Cardiac fibroblast (primary cell): ENCODE results near the gene HOXA2.

Experiments used
- DNase-seq, 2 donors: peaks; one replicate each; pipeline versions ENCODE4 v3.0.0 to v3.0.0-alpha.2; 2010; ENCODE audit warnings: low read depth in 2 of 2
- H3K4me3 ChIP-seq, 2 donors: replicated peaks in 1 of 2; 1 replicate in 1 of 2; 2 replicates in 1 of 2; pipeline ENCODE4 v1.5.1; 2011; ENCODE audit warnings: low read depth in 2 of 2, low read length in 2 of 2, mild to moderate bottlenecking in 2 of 2, moderate library complexity in 1 of 2
- TF ChIP-seq, protein P1 (sequence below): IDR thresholded peaks from one replicate; pipeline ENCODE4 v1.5.1; 2011; ENCODE audit warnings: low read depth, mild to moderate bottlenecking, low read length, inconsistent platforms

HOXA2 gene

DNA sequence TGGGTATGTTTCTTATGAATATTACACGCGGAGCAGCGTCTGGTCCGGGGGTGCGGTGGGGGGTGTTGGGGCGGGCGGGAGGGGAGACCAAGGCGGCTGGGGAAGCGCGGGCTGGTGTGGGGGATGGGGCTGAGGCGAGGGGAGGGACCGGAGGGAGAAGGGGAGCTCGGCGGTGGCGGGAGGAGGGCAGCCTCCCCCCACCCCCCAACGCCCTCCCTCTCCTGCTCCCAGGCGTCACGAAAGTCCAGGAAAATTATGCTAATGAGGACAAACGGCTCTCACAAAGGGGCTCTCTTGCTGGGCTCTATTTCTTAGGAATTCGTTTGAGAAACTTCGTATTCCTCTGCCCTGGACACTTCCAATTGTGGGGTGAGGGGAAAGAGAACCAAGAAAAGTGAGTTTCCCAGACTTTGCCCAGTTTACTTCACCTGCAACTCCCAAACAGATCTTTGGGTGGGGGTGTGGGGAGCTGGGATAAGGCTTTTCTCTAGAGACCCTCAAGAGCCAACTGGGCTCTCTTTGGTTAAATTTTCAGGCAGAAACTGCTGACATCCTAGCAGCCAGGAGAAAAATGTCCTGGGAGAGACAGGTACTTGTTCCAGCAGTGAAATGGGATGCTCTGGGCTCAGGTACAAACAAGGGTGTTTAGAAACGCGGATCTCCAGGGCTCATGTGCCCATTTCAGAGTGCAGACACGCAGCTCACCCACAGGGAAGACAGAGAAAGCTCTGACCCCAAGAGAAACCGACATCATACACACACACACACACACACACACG, 11.7 kb upstream of the HOXA2 start:
- TF ChIP-seq, protein P1, sequence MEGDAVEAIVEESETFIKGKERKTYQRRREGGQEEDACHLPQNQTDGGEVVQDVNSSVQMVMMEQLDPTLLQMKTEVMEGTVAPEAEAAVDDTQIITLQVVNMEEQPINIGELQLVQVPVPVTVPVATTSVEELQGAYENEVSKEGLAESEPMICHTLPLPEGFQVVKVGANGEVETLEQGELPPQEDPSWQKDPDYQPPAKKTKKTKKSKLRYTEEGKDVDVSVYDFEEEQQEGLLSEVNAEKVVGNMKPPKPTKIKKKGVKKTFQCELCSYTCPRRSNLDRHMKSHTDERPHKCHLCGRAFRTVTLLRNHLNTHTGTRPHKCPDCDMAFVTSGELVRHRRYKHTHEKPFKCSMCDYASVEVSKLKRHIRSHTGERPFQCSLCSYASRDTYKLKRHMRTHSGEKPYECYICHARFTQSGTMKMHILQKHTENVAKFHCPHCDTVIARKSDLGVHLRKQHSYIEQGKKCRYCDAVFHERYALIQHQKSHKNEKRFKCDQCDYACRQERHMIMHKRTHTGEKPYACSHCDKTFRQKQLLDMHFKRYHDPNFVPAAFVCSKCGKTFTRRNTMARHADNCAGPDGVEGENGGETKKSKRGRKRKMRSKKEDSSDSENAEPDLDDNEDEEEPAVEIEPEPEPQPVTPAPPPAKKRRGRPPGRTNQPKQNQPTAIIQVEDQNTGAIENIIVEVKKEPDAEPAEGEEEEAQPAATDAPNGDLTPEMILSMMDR: no peak
- H3K4me3 ChIP-seq: no peak overlapping the region
- DNase-seq: no peak

DNA sequence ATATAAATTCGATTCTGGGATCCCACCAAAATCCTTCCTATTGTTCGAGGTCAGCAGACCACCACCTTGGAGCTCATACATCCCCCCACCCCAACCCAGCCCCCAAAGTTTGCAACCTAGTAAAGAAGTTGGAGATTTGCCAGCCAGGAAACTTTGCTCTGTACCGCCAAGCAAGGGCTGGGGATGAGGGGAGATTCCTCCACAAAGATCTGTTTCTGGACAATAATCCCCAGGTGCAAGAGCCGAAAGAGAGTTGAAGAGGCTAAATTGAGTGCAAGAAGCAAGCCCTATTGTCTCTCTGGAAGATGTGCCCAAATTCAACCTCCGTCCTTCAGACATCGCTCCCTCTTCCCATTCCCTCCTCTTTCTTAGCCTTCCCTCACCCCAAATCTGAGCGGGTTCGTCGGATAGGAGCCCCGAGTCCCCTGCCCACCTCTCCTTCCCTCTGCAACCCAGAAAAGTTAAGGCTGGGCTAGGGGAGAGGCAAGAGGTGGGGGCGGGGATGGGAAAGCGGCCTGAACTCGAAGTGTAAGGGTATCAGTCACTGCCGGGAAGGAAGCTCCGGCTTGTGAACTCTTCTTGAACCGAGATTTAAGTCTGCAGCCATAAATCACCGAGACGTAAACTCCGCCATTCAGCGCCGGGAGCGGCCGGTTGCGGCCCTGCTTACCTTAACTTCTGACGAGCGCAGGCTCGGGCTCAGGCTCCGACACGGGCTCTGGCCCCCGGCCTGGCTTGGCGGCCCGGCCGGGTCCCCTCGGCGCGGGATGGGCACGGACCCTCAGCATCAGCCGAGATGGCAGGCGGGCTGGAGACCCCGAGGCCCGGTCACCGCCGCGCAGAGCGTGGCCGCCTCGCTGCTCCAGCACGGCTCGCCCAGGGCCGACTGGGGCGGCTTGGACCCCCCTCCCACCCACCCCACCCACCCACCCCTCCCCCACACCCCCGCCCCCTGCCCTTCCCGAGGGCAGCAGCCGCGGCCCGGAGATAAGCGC, 10.8 kb upstream of the HOXA2 start:
- TF ChIP-seq, protein P1: no peak
- DNase-seq: peak in 1 of 2 donors; percentile 53
- peak overlapping the region; percentile 15 to 38 for H3K4me3 ChIP-seq

DNA sequence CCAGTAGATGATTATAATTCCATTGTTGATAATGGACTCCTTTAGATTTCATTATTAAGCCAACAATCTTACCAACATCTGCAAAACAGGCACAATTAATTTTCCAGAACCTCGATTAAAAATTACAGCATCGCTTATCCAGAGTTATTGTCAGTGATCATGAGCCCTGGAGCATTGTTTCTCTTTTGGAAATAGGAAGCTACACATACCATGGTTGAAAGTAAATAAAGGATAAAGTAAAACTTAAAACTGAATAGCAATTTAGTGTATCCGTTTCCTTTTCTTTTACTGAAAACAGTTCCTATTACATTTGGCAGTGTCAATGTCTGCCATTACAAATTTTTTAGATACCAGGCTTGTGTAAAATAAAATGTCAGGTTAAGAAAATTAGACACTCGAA, 9.9 kb upstream of the HOXA2 start:
- no peak overlapping the region for H3K4me3 ChIP-seq
- TF ChIP-seq, protein P1: no peak
- DNase-seq: no peak

GRCh38 chr7:27111751-27112277, 9.3 kb upstream of the HOXA2 start:
- TF ChIP-seq, protein P1: no peak
- DNase-seq: no peak
- no peak overlapping the region for H3K4me3 ChIP-seq

- TF ChIP-seq, protein P1: no peak
- DNase-seq: peak in 1 of 2 donors; percentile 34
- no peak overlapping the region for H3K4me3 ChIP-seq
Observed at GRCh38 chr7:27111042-27111750, 8.7 kb upstream of the HOXA2 start.
